Pancreas (tissue), 10 donors: ENCODE measurements around the gene PSMA6. TPM values are rescaled to one million over a fixed set of nuclear protein-coding genes. Genes with fewer than 3 reads are reported as not detected.
A peak's percentile ranks its signal among the peaks of the same experiment; 100 is the strongest.

Experiments used
- ATAC-seq, 4 donors: fragments of 200-7000 bp; cut with Tn5 transposase; one replicate each; pipeline versions ENCODE4 v1.8.0 to v1.9.1; 2020; ENCODE audit warnings: mild to moderate bottlenecking in 4 of 4, moderate library complexity in 4 of 4
- DNase-seq, 6 donors: peaks; one replicate each; pipeline ENCODE4 v3.0.0-alpha.2; 2020
- FAIRE-seq: peaks from 2 replicates; lab custom pipeline; 2012; peaks lifted over from hg19 to GRCh38; lab: Jason Lieb, UNC
- H3K27ac ChIP-seq, 4 donors: fragments of 200-600 bp; sonication (generic); 1 replicate in 3 of 4; 2 replicates in 1 of 4; pipeline versions ENCODE4 v1.5.0 to v1.8.0; 2020
- H3K27me3 ChIP-seq, 4 donors: fragments of 200-600 bp; one replicate each; pipeline ENCODE4 v1.8.0; 2021
- H3K36me3 ChIP-seq, 3 donors: fragments of 200-600 bp; sonication (generic) in 1 of 3; one replicate each; pipeline versions ENCODE4 v1.5.0 to v1.8.0; 2020 to 2021
- H3K4me1 ChIP-seq, 3 donors: fragments of 200-600 bp; one replicate each; pipeline ENCODE4 v1.8.0; 2021
- H3K4me3 ChIP-seq, 4 donors: fragments of 200-600 bp; sonication (generic) in 2 of 4; one replicate each; pipeline versions ENCODE4 v1.5.0 to v1.8.0; 2020 to 2021
- H3K9me3 ChIP-seq, 4 donors: fragments of 200-600 bp; one replicate each; pipeline ENCODE4 v1.8.0; 2021
- WGBS, 2 donors: extraction: QIAGEN DNeasy Blood & Tissue Kit; methylation state at CpG; one replicate each; pipeline ENCODE4 v1.1.7; 2013; 5-methylcytosine and 5-hydroxymethylcytosine counted together
- intact Hi-C, 3 donors: fragments of 100-400 bp; cut with DNase I; formaldehyde crosslinking; loops; one replicate each; pipeline versions ENCODE4 v1.11.1 to v1.14.2; 2022
- polyA plus RNA-seq, 2 donors: library from polyadenylated mRNA; stranded (reverse); fragments of 200-250 nt; gene quantifications; one replicate each; pipeline ENCODE4 v1.2.3, GENCODE V29; 2013
- total RNA-seq, 6 donors: library from RNA; stranded (reverse); fragmentation: NEBNext Ultra II Directional in 4 of 6; extraction: Animal tissue kit (Norgen Biotek cat#: 25700) in 4 of 6; gene quantifications; one replicate each; pipeline versions ENCODE4 v1.2.1 to v1.2.4, GENCODE V29; 2021 to 2023
- TF ChIP-seq, protein P1 (sequence below), 4 donors: fragments of 200-600 bp; sonication (generic) in 3 of 4; IDR thresholded peaks; one replicate each; pipeline versions ENCODE4 v1.5.0 to v1.8.0; 2021; ENCODE audit warnings: antibody characterized with exemption in 4 of 4
- donor health status: healthy with polysubstance abuse.
- donor health status: DM: no; HTN: no; CAD: no; lungs with moderate emphysema.
- donor health status: DM: no; HTN: no; CAD: no.
- donor health status: control.
- donor health status: control.
- donor health status: Bipolar disorder and iron deficiency.
- donor health status: DM: yes; HTN: yes; CAD: no.
- donor health status: DM: no; HTN: no; CAD: no.
- donor health status: DM: no; HTN: no; CAD: no.
- donor health status: DM: yes; HTN: yes; CAD: no.

PSMA6 gene
- total and polyA plus RNA-seq, 8 donors, result 41.2 to 83.3 (median 58.4) TPM

GRCh38 chr14:35331605-35332516, 39.7 kb downstream of the PSMA6 start:
- Histone ChIP-seq H3K36me3 (no peaks in the 10 kb centered on the region), H3K27me3 (no peaks in the 10 kb centered on the region), H3K27ac (peak overlapping the region; percentile 45 to 74 (median 62)), H3K4me1 (peaks cover 21 to 39% (median 36%) of the 10 kb centered on the region in 3 donors), H3K4me3 (no peak overlapping the region), H3K9me3 (no peaks in the 10 kb centered on the region)
- peak in 5 of 6 donors; percentile 61 to 71 (median 62) for DNase-seq
- intact Hi-C loops, result no loop called here
- ATAC-seq, result peak; percentile 49 to 67 (median 59)
- WGBS, 2 donors, result 61 to 66% methylated on average over 21 of the region's 21 CpGs
- FAIRE-seq, result no peak
- TF ChIP-seq, protein P1, sequence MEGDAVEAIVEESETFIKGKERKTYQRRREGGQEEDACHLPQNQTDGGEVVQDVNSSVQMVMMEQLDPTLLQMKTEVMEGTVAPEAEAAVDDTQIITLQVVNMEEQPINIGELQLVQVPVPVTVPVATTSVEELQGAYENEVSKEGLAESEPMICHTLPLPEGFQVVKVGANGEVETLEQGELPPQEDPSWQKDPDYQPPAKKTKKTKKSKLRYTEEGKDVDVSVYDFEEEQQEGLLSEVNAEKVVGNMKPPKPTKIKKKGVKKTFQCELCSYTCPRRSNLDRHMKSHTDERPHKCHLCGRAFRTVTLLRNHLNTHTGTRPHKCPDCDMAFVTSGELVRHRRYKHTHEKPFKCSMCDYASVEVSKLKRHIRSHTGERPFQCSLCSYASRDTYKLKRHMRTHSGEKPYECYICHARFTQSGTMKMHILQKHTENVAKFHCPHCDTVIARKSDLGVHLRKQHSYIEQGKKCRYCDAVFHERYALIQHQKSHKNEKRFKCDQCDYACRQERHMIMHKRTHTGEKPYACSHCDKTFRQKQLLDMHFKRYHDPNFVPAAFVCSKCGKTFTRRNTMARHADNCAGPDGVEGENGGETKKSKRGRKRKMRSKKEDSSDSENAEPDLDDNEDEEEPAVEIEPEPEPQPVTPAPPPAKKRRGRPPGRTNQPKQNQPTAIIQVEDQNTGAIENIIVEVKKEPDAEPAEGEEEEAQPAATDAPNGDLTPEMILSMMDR (IDR thresholded peaks at IDR 0.05), result no peak

DNA sequence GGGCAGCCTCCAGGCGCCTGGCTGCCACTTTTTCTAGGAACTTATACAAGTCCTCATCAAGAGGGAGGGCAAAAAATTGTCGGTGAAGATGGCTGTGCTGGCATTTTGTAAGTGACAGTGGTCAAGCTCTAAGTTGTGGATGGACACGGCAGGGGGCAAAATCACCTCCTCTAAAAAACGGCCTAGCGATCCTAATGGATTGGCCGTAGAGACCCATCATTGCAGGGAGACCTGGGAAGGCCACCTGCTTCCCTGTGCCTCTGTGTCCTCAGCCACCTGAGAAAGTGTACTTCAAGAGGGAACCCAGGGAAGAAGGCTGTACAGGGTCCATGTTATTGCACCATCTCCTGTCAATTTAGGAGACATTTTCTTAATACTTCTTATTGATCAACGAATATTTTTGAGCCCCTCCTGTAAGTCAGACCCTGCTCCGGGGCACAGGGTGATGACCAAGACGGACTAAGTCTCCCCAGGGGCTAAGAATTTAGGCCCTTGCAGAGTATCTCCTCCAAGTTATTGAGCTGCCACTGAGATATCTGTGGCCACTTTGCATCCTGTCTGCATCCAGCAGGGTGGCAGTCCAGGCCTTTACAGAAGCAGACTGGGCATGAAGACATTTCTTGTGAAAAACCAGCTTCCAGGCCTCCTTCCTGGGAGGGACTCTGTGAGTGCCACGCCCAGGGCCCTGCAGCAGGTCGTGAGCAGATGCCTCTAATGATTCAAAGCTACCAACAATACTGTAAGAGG, 40.5 kb downstream of the PSMA6 start:
- Histone ChIP-seq H3K9me3 (no peaks in the 10 kb centered on the region), H3K4me3 (no peak overlapping the region), H3K4me1 (peaks cover 29 to 46% (median 44%) of the 10 kb centered on the region in 3 donors), H3K27me3 (no peaks in the 10 kb centered on the region), H3K36me3 (no peaks in the 10 kb centered on the region), H3K27ac (peak overlapping the region; percentile 45 to 74 (median 62))
- no peak for DNase-seq
- intact Hi-C loops, result no loop called here
- no peak for FAIRE-seq
- TF ChIP-seq, protein P1 (IDR thresholded peaks at IDR 0.05), result no peak
- no peak for ATAC-seq
- 72 to 74% methylated on average over 11 of the region's 11 CpGs for WGBS, 2 donors

GRCh38 chr14:35333264-35333730, 41.1 kb downstream of the PSMA6 start:
- H3K27ac ChIP-seq, result peak overlapping the region in 2 of 4 donors; percentile 61 to 74
- ATAC-seq (no peak), DNase-seq (no peak), FAIRE-seq (no peak)
- H3K27me3 ChIP-seq, result no peaks in the 10 kb centered on the region
- intact Hi-C loops, result no loop called here
- WGBS, 2 donors, result 53 to 72% methylated on average over 8 of the region's 8 CpGs
- peaks cover 29 to 46% (median 44%) of the 10 kb centered on the region in 3 donors for H3K4me1 ChIP-seq
- TF ChIP-seq, protein P1 (IDR thresholded peaks at IDR 0.05), result no peak
- no peaks in the 10 kb centered on the region for H3K36me3 ChIP-seq
- H3K9me3 ChIP-seq, result no peaks in the 10 kb centered on the region
- H3K4me3 ChIP-seq, result no peak overlapping the region

DNA sequence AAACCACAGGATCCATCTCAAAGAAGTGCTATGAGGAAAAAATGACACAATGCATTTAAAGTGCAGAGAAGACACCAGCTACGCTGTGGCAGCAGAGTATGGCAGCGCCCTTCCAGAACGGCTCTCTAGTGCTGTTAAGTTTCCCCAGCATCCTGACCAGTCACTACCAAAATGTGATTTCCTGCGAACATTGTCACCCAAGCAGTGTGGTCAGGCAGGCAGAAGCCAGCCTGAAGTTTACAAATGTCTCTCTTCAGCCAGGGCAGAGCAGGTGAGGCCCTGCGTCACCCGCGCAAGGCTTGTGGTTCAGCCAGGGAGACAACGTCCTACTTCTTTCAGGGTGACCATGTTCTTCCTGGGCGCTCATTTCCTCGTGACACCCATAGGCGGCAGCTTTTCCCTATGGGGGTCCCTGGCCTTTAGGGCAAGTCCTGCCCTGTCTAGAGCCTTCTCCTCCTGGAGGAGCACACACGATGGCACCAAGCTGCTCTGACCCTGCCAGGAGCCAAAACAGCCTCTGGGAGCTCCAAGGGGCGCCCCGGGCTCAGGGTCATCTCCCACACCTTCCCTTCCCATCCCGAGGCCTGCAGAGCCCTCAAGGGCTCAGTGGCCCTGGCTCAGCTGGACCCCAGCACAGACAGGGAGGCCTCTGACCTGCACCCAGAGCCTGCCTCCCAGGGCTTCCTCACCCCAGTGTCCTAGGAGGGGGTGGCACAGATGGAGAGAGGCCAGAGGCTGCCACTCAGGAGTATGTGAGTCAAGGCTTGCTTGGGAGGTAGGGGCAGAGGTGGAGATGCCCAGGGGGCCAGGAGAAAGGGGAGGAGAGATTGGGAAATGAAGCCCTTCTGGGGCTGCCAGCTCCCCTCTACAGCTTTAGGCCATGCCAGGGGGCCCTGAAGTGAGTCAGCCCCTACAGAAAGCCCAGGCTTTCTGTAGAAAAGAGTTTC, 41.9 kb downstream of the PSMA6 start:
- DNase-seq, result no peak
- WGBS, 2 donors, result 88 to 95% methylated on average over 15 of the region's 15 CpGs
- no peaks in the 10 kb centered on the region for H3K27me3 ChIP-seq
- intact Hi-C loops, result no loop called here
- TF ChIP-seq, protein P1 (IDR thresholded peaks at IDR 0.05), result no peak
- no peak overlapping the region for H3K4me3 ChIP-seq
- H3K9me3 ChIP-seq, result no peaks in the 10 kb centered on the region
- no peak for ATAC-seq
- no peak for FAIRE-seq
- H3K27ac ChIP-seq, result peak overlapping the region in 2 of 4 donors; percentile 22 to 74
- H3K4me1 ChIP-seq, result peaks cover 29 to 46% (median 44%) of the 10 kb centered on the region in 3 donors
- no peaks in the 10 kb centered on the region for H3K36me3 ChIP-seq
